Uterus (tissue), 4 donors: ENCODE data around the gene ANKRD44. TPM values are rescaled to one million over a fixed set of nuclear protein-coding genes. Genes with fewer than 3 reads are reported as not detected.

Source experiments
- DNase-seq, 2 donors: peaks; one replicate each; pipeline ENCODE4 v3.0.0-alpha.2; 2019 to 2020
- H3K27ac ChIP-seq, 2 donors: fragments of 200-600 bp; sonication (generic); 1 replicate in 1 of 2; 2 replicates in 1 of 2; pipeline ENCODE4 v1.5.1; 2016 to 2018
- H3K27me3 ChIP-seq, 2 donors: fragments of 200-600 bp; sonication (generic); one replicate each; pipeline ENCODE4 v1.5.1; 2018 to 2019; ENCODE audit warnings: control low read depth in 1 of 2
- H3K36me3 ChIP-seq, 2 donors: fragments of 200-600 bp; sonication (generic); one replicate each; pipeline ENCODE4 v1.5.1; 2019; ENCODE audit warnings: control low read depth in 1 of 2
- H3K4me1 ChIP-seq, 2 donors: fragments of 200-600 bp; sonication (generic); one replicate each; pipeline ENCODE4 v1.5.1; 2018 to 2019; ENCODE audit warnings: control low read depth in 1 of 2
- H3K4me3 ChIP-seq, 2 donors: fragments of 200-600 bp; sonication (generic); 1 replicate in 1 of 2; 2 replicates in 1 of 2; pipeline ENCODE4 v1.5.1; 2018 to 2019; ENCODE audit warnings: mild to moderate bottlenecking in 1 of 2
- H3K9me3 ChIP-seq, 2 donors: fragments of 200-600 bp; sonication (generic); one replicate each; pipeline ENCODE4 v1.5.1; 2019; ENCODE audit warnings: control low read depth in 1 of 2
- POLR2A ChIP-seq, 2 donors: fragments of 450-650 bp; IDR thresholded peaks; one replicate each; pipeline ENCODE4 v1.6.1; 2016; ENCODE audit warnings: antibody characterized with exemption in 2 of 2, mild to moderate bottlenecking in 1 of 2, moderate library complexity in 1 of 2
- intact Hi-C: fragments of 100-400 bp; cut with DNase I; formaldehyde crosslinking; loops from one replicate; pipeline ENCODE4 v1.15.1; 2023; ENCODE audit warnings: low total_unique reads
- total RNA-seq, 4 donors: library from RNA; depleted of rRNA in 3 of 4; stranded (reverse); fragments of >200 nt in 3 of 4; gene quantifications; one replicate each; pipeline versions ENCODE4 v1.1.0 to v1.2.4, GENCODE V29; 2014 to 2023
- TF ChIP-seq, protein P1 (sequence below), 4 experiments: fragments of 200-600 bp in 2 of 4; fragments of 450-650 bp in 2 of 4; sonication (generic) in 2 of 4; IDR thresholded peaks; one replicate each; pipeline ENCODE4 v1.5.1; 2016 to 2019; ENCODE audit warnings: antibody characterized with exemption in 4 of 4, mild to moderate bottlenecking in 2 of 4, moderate library complexity in 1 of 4
- donor health status: DM: yes; HTN: yes; CAD: no.

Gene ANKRD44
- total RNA-seq, 4 donors from 2014 or later, result 14.4 to 71.5 (median 23.2) TPM

DNA sequence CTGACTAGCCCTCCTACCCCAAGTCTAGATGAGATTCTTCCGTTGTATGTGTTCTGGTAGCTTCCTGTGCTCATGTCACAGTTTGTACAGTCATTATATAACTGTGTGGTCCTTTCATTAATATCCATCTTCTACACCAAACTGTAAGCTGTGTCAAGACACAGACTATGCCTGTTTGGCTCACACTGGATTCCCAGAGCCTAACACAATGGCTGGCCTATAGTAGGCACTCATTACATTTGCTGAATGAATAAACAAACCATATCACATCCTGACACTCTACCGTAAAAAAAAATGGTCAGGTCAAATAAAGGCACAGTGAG lies 72.6 kb downstream of the ANKRD44 start:
- intact Hi-C loops, result no loop called here

DNA sequence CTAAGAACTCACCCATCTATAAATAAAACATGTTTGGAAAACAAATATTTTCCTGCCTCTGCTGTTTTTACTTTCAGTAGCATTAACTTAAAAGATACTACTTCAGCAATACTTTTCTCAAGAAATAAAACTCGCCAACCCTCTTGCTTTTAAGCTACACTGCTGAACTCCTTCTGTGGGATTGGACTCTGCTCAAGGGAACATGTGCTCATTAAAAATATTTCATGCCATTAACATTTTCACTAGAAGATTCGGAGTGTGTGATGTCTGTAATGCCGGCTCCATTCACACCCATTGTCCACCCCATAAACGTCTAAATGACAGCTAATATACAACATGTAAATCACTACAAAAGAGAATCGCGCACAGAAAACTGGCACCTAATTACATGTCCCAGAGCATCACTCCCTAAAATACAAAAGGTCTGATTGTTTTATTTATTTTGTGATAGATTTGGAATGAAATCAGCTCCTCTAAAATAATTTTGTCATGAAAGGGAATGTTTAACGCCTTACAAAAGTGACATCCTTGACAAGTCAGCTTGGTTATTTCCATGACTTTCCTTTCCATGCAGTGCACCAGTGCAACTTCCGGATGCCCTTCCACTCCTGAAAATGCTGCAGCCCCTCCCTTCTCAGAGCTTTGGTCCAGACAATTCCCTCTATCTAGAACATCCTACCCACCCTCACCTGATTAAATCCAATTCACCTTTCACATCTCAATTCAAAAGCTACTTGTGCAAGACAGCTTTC lies 73.1 kb downstream of the ANKRD44 start:
- Histone ChIP-seq H3K27me3 (no peaks in the 10 kb centered on the region), H3K36me3 (no peaks in the 10 kb centered on the region), H3K4me1 (no peaks in the 10 kb centered on the region), H3K9me3 (no peaks in the 10 kb centered on the region), H3K27ac (no peak overlapping the region), H3K4me3 (no peak overlapping the region)
- intact Hi-C loops, result no loop called here
- TF ChIP-seq, protein P1, sequence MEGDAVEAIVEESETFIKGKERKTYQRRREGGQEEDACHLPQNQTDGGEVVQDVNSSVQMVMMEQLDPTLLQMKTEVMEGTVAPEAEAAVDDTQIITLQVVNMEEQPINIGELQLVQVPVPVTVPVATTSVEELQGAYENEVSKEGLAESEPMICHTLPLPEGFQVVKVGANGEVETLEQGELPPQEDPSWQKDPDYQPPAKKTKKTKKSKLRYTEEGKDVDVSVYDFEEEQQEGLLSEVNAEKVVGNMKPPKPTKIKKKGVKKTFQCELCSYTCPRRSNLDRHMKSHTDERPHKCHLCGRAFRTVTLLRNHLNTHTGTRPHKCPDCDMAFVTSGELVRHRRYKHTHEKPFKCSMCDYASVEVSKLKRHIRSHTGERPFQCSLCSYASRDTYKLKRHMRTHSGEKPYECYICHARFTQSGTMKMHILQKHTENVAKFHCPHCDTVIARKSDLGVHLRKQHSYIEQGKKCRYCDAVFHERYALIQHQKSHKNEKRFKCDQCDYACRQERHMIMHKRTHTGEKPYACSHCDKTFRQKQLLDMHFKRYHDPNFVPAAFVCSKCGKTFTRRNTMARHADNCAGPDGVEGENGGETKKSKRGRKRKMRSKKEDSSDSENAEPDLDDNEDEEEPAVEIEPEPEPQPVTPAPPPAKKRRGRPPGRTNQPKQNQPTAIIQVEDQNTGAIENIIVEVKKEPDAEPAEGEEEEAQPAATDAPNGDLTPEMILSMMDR (IDR thresholded peaks at IDR 0.05), result no peak
- no peak for TF ChIP-seq POLR2A (IDR thresholded peaks at IDR 0.05)
- no peak for DNase-seq

More for the DNA sequence above, 72.6 kb downstream of the ANKRD44 start:
- H3K27me3 ChIP-seq, result no peaks in the 10 kb centered on the region
- no peak for DNase-seq
- H3K36me3 ChIP-seq, result no peaks in the 10 kb centered on the region
- no peak overlapping the region for H3K4me3 ChIP-seq
- H3K4me1 ChIP-seq, result no peaks in the 10 kb centered on the region
- TF ChIP-seq, protein P1 (IDR thresholded peaks at IDR 0.05), result no peak
- no peak for TF ChIP-seq POLR2A (IDR thresholded peaks at IDR 0.05)
- no peak overlapping the region for H3K27ac ChIP-seq
- H3K9me3 ChIP-seq, result no peaks in the 10 kb centered on the region

DNA sequence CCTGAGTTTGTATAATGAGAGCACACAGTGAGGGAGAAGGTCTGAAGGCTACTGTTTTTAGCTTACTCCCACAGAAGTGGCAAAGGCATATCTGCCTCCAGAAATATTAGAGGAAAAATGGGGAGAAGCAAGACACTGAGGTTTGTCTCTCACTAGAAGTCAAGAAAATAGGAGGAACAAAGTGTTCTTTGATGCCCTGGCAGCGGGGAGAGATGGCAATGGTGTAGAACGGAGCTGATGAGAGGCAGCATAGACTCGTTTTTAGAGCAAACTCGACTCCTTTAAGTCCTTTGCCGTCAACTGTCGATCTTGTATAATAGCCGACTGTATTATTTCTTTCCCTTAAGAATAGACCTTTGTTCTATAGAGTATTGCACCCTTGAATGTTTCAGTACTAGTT lies 73.8 kb downstream of the ANKRD44 start:
- no peaks in the 10 kb centered on the region for H3K4me1 ChIP-seq
- DNase-seq, result no peak
- intact Hi-C loops, result no loop called here
- H3K27ac ChIP-seq, result no peak overlapping the region
- TF ChIP-seq, protein P1 (IDR thresholded peaks at IDR 0.05), result no peak
- no peak for TF ChIP-seq POLR2A (IDR thresholded peaks at IDR 0.05)
- no peaks in the 10 kb centered on the region for H3K9me3 ChIP-seq
- no peaks in the 10 kb centered on the region for H3K27me3 ChIP-seq
- no peak overlapping the region for H3K4me3 ChIP-seq
- H3K36me3 ChIP-seq, result no peaks in the 10 kb centered on the region

DNA sequence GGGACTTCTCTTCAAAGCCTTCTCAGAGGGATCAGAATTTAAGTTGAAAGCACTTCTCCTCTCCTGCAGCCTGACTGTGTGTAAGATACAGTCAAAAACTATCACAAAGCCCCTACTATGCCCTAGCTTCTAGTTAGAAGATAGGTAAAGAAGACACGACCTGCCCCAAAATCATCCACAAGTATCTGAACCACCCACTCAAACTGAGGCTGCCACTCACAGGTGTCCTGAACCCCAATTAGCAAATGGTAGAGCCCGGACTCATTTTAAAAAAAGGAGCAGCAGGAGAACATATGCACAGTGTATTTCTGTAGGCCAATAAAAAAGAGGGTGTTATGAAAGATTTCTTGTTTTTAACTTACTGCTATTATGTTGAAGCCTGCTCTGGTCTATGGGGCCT lies 74.4 kb downstream of the ANKRD44 start:
- H3K9me3 ChIP-seq, result no peaks in the 10 kb centered on the region
- DNase-seq, result no peak
- no peaks in the 10 kb centered on the region for H3K36me3 ChIP-seq
- H3K27ac ChIP-seq, result no peak overlapping the region
- TF ChIP-seq POLR2A (IDR thresholded peaks at IDR 0.05), result no peak
- TF ChIP-seq, protein P1 (IDR thresholded peaks at IDR 0.05), result no peak
- no peaks in the 10 kb centered on the region for H3K27me3 ChIP-seq
- intact Hi-C loops, result no loop called here
- H3K4me3 ChIP-seq, result no peak overlapping the region
- H3K4me1 ChIP-seq, result no peaks in the 10 kb centered on the region

DNA sequence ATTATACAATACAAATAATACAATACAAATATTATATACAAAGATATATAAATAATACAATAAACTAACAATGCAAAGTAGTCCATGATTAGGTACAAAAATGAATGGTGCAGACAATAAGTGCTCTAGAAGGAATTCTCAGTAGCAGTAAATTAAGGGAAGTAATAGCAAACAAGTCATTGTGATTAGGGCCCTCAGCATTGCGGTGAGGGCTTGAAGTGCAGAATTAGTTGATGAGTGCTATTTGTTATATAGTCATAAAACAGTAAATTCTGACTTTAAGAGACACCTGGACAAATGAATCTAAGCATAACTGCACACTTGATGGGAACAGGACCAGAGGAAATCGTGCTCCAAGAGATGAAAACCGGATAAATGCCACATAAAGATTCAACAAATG lies 74.9 kb downstream of the ANKRD44 start:
- intact Hi-C loops, result no loop called here
- Histone ChIP-seq H3K27me3 (no peaks in the 10 kb centered on the region), H3K27ac (no peak overlapping the region), H3K9me3 (no peaks in the 10 kb centered on the region), H3K4me3 (no peak overlapping the region), H3K4me1 (no peaks in the 10 kb centered on the region), H3K36me3 (no peaks in the 10 kb centered on the region)
- TF ChIP-seq, protein P1 (IDR thresholded peaks at IDR 0.05), result no peak
- TF ChIP-seq POLR2A (IDR thresholded peaks at IDR 0.05), result no peak
- no peak for DNase-seq
